H9 (cell line): ENCODE data around the gene PAPLN. TPM values are rescaled to one million over a fixed set of nuclear protein-coding genes. Genes with fewer than 3 reads are reported as not detected.

ENCODE experiments used
- DNase-seq: peaks from one replicate; pipeline ENCODE4 v3.0.0-alpha.2; 2017
- H2AFZ ChIP-seq: one replicate; pipeline ENCODE4 v1.6.1; 2013; ENCODE audit warnings: mild to moderate bottlenecking, low read length, control low read depth, moderate library complexity
- H2AK5ac ChIP-seq: 2 replicates; pipeline ENCODE4 v1.6.1; 2013; ENCODE audit warnings: low read length, control low read depth, mixed read lengths; ENCODE audit not compliant: insufficient read length
- H2BK120ac ChIP-seq: one replicate; pipeline ENCODE4 v1.6.1; 2013; ENCODE audit warnings: low read depth, mild to moderate bottlenecking, low read length, control low read depth, inconsistent platforms; ENCODE audit not compliant: poor library complexity, severe bottlenecking
- H2BK12ac ChIP-seq: 2 replicates; pipeline ENCODE4 v1.6.1; 2013; ENCODE audit warnings: low read length, control low read depth, mixed read lengths, low read depth; ENCODE audit not compliant: insufficient read length
- H2BK15ac ChIP-seq: 2 replicates; pipeline ENCODE4 v1.6.1; 2013; ENCODE audit warnings: low read depth, low read length, control low read depth
- H2BK20ac ChIP-seq: one replicate; pipeline ENCODE4 v1.6.1; 2013; ENCODE audit warnings: low read depth, mild to moderate bottlenecking, low read length, control low read depth, inconsistent platforms; ENCODE audit not compliant: poor library complexity, severe bottlenecking
- H2BK5ac ChIP-seq: 2 replicates; pipeline ENCODE4 v1.6.1; 2013; ENCODE audit warnings: low read length, control low read depth, mixed read lengths; ENCODE audit not compliant: insufficient read length
- H3K14ac ChIP-seq: 2 replicates; pipeline ENCODE4 v1.6.1; 2013; ENCODE audit warnings: low read length, control low read depth; ENCODE audit not compliant: insufficient read depth
- H3K18ac ChIP-seq: 2 replicates; pipeline ENCODE4 v1.6.1; 2013; ENCODE audit warnings: low read depth, mild to moderate bottlenecking, mixed read lengths, low read length, control low read depth; ENCODE audit not compliant: insufficient read length
- H3K23ac ChIP-seq: 2 replicates; pipeline ENCODE4 v1.6.1; 2013; ENCODE audit warnings: low read length, control low read depth, mixed read lengths, low read depth; ENCODE audit not compliant: insufficient read length
- H3K23me2 ChIP-seq: 2 replicates; pipeline ENCODE4 v1.6.1; 2013; ENCODE audit warnings: low read depth, mild to moderate bottlenecking, mixed read lengths, low read length, control low read depth; ENCODE audit not compliant: insufficient read length, poor library complexity, severe bottlenecking
- H3K27ac ChIP-seq: 2 replicates; pipeline ENCODE4 v1.5.1; 2013; ENCODE audit warnings: low read length, control low read depth, mixed read lengths, low read depth; ENCODE audit not compliant: insufficient read length
- H3K27me3 ChIP-seq: 2 replicates; pipeline ENCODE4 v1.6.1; 2013; ENCODE audit warnings: low read length, control low read depth, inconsistent platforms; ENCODE audit not compliant: insufficient read depth
- H3K4ac ChIP-seq: 2 replicates; pipeline ENCODE4 v1.6.1; 2013; ENCODE audit warnings: low read depth, mild to moderate bottlenecking, control low read depth, inconsistent platforms, low read length, moderate library complexity
- H3K4me1 ChIP-seq: 2 replicates; pipeline ENCODE4 v1.6.1; 2013; ENCODE audit warnings: low read length, control low read depth, inconsistent platforms; ENCODE audit not compliant: insufficient read depth
- H3K4me2 ChIP-seq: 2 replicates; pipeline ENCODE4 v1.6.1; 2013; ENCODE audit warnings: low read length, control low read depth, mixed read lengths; ENCODE audit not compliant: insufficient read length, insufficient read depth
- H3K56ac ChIP-seq: 2 replicates; pipeline ENCODE4 v1.6.1; 2013; ENCODE audit warnings: low read depth, mild to moderate bottlenecking, mixed read lengths, low read length, control low read depth; ENCODE audit not compliant: insufficient read length
- H3K79me1 ChIP-seq: 2 replicates; pipeline ENCODE4 v1.6.1; 2013; ENCODE audit warnings: low read depth, mild to moderate bottlenecking, moderate library complexity, low read length, control low read depth, inconsistent platforms; ENCODE audit not compliant: insufficient read depth, poor library complexity, severe bottlenecking
- H3K79me2 ChIP-seq: 2 replicates; pipeline ENCODE4 v1.6.1; 2013; ENCODE audit warnings: low read length, control low read depth, inconsistent platforms; ENCODE audit not compliant: insufficient read depth
- H3K9ac ChIP-seq: 2 replicates; pipeline ENCODE4 v1.6.1; 2013; ENCODE audit warnings: low read length, control low read depth, mixed read lengths; ENCODE audit not compliant: insufficient read length; ENCODE audit errors: extremely low read depth
- H3K9me3 ChIP-seq: one replicate; pipeline ENCODE4 v1.6.1; 2013; ENCODE audit warnings: low read depth, low read length, inconsistent platforms; ENCODE audit not compliant: control insufficient read depth
- H3T11ph ChIP-seq: one replicate; pipeline ENCODE4 v1.6.1; 2013; ENCODE audit warnings: mild to moderate bottlenecking, low read length, control low read depth, inconsistent platforms
- H4K20me1 ChIP-seq: one replicate; pipeline ENCODE4 v1.6.1; 2013; ENCODE audit not compliant: control insufficient read depth, insufficient read length, insufficient read depth
- H4K5ac ChIP-seq: 2 replicates; pipeline ENCODE4 v1.6.1; 2013; ENCODE audit warnings: low read depth, mild to moderate bottlenecking, mixed read lengths, low read length, control low read depth; ENCODE audit not compliant: insufficient read length
- H4K8ac ChIP-seq: replicated peaks from 2 replicates; pipeline ENCODE4 v1.6.1; 2013; ENCODE audit warnings: low read length, control low read depth, mixed read lengths, low read depth; ENCODE audit not compliant: insufficient read length
- H4K91ac ChIP-seq: 2 replicates; pipeline ENCODE4 v1.6.1; 2013; ENCODE audit warnings: low read depth, mild to moderate bottlenecking, moderate library complexity, mixed read lengths, low read length, control low read depth; ENCODE audit not compliant: insufficient read length
- H3K27ac Mint-ChIP-seq, 3 experiments: 2 replicates in 2 of 3; 3 replicates in 1 of 3; pipeline ENCODE4 v1.8.0; 2020 to 2021; ENCODE audit warnings: mixed read lengths in 3 of 3, mild to moderate bottlenecking in 1 of 3, moderate library complexity in 1 of 3
- H3K27me3 Mint-ChIP-seq: 2 replicates; pipeline ENCODE4 v1.8.0; 2021; ENCODE audit warnings: low read depth, mild to moderate bottlenecking, moderate library complexity, mixed read lengths
- H3K36me3 Mint-ChIP-seq, 3 experiments: 2 replicates in 2 of 3; 3 replicates in 1 of 3; pipeline ENCODE4 v1.8.0; 2020 to 2021; ENCODE audit warnings: low read depth in 3 of 3, mixed read lengths in 3 of 3; ENCODE audit not compliant: insufficient read depth in 1 of 3
- H3K4me1 Mint-ChIP-seq, 2 experiments: 2 replicates each; pipeline ENCODE4 v1.8.0; 2020; ENCODE audit warnings: mixed read lengths in 2 of 2
- H3K4me3 Mint-ChIP-seq, 2 experiments: 2 replicates in 1 of 2; 3 replicates in 1 of 2; pipeline ENCODE4 v1.8.0; 2020 to 2021; ENCODE audit warnings: mild to moderate bottlenecking in 2 of 2, mixed read lengths in 2 of 2, moderate library complexity in 1 of 2
- H3K9me3 Mint-ChIP-seq, 2 experiments: 2 replicates in 1 of 2; 3 replicates in 1 of 2; pipeline ENCODE4 v1.8.0; 2020; ENCODE audit warnings: mild to moderate bottlenecking in 2 of 2, mixed read lengths in 2 of 2, moderate library complexity in 1 of 2
- CTCF ChIP-seq: fragments of 200-600 bp; sonication (generic); conservative IDR thresholded peaks from 3 replicates; pipeline ENCODE4 v1.8.0; 2021; ENCODE audit warnings: antibody characterized with exemption, mild to moderate bottlenecking
- WGBS: extraction: QIAGEN DNeasy Blood & Tissue Kit; methylation state at CpG from one replicate; pipeline ENCODE4 v1.1.7; 2013; ENCODE audit warnings: missing lambda C conversion rate, low lambda C conversion rate, mixed read lengths; ENCODE audit not compliant: insufficient read length; ENCODE audit errors: extremely low coverage; 5-methylcytosine and 5-hydroxymethylcytosine counted together
- total RNA-seq: library from RNA; stranded (reverse); gene quantifications from 2 replicates; pipeline ENCODE4 v1.2.1, GENCODE V29; 2021

The PAPLN gene
- total RNA-seq, 1 experiment from 2014 or later, result 8.5 TPM

GRCh38 chr14:73203527-73203926, 33.8 kb upstream of the PAPLN start:
- TF ChIP-seq CTCF, result no peak; the same call in 2 of the 3 replicates
- Histone ChIP-seq H2BK12ac (no peak overlapping the region), H2BK5ac (no peak overlapping the region), H3K4me2 (no peak overlapping the region), H3K9me3 (no peaks in the 10 kb centered on the region), H2BK20ac (no peak overlapping the region), H3K4ac (no peak overlapping the region), H4K20me1 (no peaks in the 10 kb centered on the region), H3K4me1 (no peaks in the 10 kb centered on the region), H3K27me3 (no peaks in the 10 kb centered on the region), H4K91ac (no peak overlapping the region), H2AFZ (no peak overlapping the region), H3K18ac (no peak overlapping the region), H3K23me2 (no peaks in the 10 kb centered on the region), H2BK120ac (no peak overlapping the region), H4K5ac (no peak overlapping the region), H3K79me2 (no peaks in the 10 kb centered on the region), H3K9ac (no peak overlapping the region), H3K14ac (no peak overlapping the region), H4K8ac (no peak overlapping the region), H3K27ac (no peak overlapping the region), H3K23ac (no peak overlapping the region), H3K79me1 (no peaks in the 10 kb centered on the region), H2AK5ac (no peak overlapping the region), H2BK15ac (no peak overlapping the region), H3K56ac (no peak overlapping the region), H3T11ph (no peak overlapping the region)
- H3K27me3 Mint-ChIP-seq, result no peaks in the 10 kb centered on the region
- peaks cover 43 to 74% (median 72%) of the 10 kb centered on the region in 3 experiments for H3K36me3 Mint-ChIP-seq
- H3K4me1 Mint-ChIP-seq, result peaks cover 7% of the 10 kb centered on the region in 2 experiments
- peaks cover 3 to 4% of the 10 kb centered on the region in 2 experiments; a peak in 4 of 5 replicates for H3K9me3 Mint-ChIP-seq
- H3K27ac Mint-ChIP-seq, result peak overlapping the region in 1 of 3 experiments; percentile 26; a peak in 1 of 7 replicates
- no CpG with 5 or more reads among the region's 2 CpGs for WGBS
- no peak overlapping the region for H3K4me3 Mint-ChIP-seq
- DNase-seq, result no peak
